ENCODE results near the gene FBN2.

- no peak for TF ChIP-seq POLR2AphosphoS5 (IDR thresholded peaks at IDR 0.05; ENCODE audit: insufficient read depth in 1 of 2, low read depth in 1 of 2)
- TF ChIP-seq CTCF (IDR thresholded peaks at IDR 0.05), result no peak
- no peak for TF ChIP-seq POLR2A (IDR thresholded peaks at IDR 0.05)
Measured at GRCh38 chr5:128228008-128228407, 310.0 kb downstream of the FBN2 start.
